Heart left ventricle (tissue), 13 donors: ENCODE measurements around the gene GDPD1.

Experiments
- POLR2A ChIP-seq, 2 donors: fragments of 450-650 bp; IDR thresholded peaks; one replicate each; pipeline ENCODE4 v1.6.1; 2017; ENCODE audit warnings: antibody characterized with exemption in 2 of 2, mild to moderate bottlenecking in 2 of 2, moderate library complexity in 2 of 2
- TF ChIP-seq, protein P1 (sequence below), 12 donors: fragments of 200-600 bp; sonication (generic) in 4 of 12; IDR thresholded peaks; one replicate each; pipeline versions ENCODE4 v1.5.0 to v1.8.0; 2018 to 2022; ENCODE audit warnings: antibody characterized with exemption in 12 of 12, mild to moderate bottlenecking in 5 of 12
- donor health status: ischemic (EF 13 %, LVEDD 7.1; RV severe dilation, severe dysfunction).
- donor health status: DM: no; HTN: yes; CAD: no.
- donor health status: DM: no; HTN: no; CAD: no.
- donor health status: ischemic (EF 25% LVEDD 6.9; RV normal size, moderate dysfunction).
- donor health status: ischemic (EF 25% LVEDD 5.7; RV mildly dilated, moderate dysfunction).
- donor health status: ischemic (EF 35%, LVEDD 5.7; RV mildly dilated, moderate dysfunction).
- donor health status: nonischemic (EF 11% LVEDD 7.7; RV severe dilation, severe dysfunction).
- donor health status: DM: yes; HTN: yes; CAD: no.
- donor health status: PGD.
- donor health status: ischemic (EF 29% LVEDD 5.4; RV normal size, mild dysfunction).
- donor health status: nonischemic (EF 23%, LVEDD 6.1; RV moderate dilation, normal function).

GRCh38 chr17:59174671-59175070 lies 45.6 kb upstream of the GDPD1 start:
- TF ChIP-seq, protein P1, sequence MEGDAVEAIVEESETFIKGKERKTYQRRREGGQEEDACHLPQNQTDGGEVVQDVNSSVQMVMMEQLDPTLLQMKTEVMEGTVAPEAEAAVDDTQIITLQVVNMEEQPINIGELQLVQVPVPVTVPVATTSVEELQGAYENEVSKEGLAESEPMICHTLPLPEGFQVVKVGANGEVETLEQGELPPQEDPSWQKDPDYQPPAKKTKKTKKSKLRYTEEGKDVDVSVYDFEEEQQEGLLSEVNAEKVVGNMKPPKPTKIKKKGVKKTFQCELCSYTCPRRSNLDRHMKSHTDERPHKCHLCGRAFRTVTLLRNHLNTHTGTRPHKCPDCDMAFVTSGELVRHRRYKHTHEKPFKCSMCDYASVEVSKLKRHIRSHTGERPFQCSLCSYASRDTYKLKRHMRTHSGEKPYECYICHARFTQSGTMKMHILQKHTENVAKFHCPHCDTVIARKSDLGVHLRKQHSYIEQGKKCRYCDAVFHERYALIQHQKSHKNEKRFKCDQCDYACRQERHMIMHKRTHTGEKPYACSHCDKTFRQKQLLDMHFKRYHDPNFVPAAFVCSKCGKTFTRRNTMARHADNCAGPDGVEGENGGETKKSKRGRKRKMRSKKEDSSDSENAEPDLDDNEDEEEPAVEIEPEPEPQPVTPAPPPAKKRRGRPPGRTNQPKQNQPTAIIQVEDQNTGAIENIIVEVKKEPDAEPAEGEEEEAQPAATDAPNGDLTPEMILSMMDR (IDR thresholded peaks at IDR 0.05), result no peak
- no peak for TF ChIP-seq POLR2A (IDR thresholded peaks at IDR 0.05)
